Peyer's patch (tissue), 4 donors: ENCODE measurements around the gene TFF1.

Source experiments
- CTCF ChIP-seq, 6 experiments: fragments of 450-650 bp in 4 of 6; fragments of 200-600 bp in 2 of 6; sonication (generic) in 1 of 6; IDR thresholded peaks; one replicate each; pipeline ENCODE4 v1.5.1; 2017 to 2019; ENCODE audit warnings: antibody characterized with exemption in 6 of 6, mild to moderate bottlenecking in 3 of 6, moderate library complexity in 1 of 6
- POLR2A ChIP-seq, 2 donors: fragments of 450-650 bp; IDR thresholded peaks; one replicate each; pipeline ENCODE4 v1.5.1; 2017; ENCODE audit warnings: antibody characterized with exemption in 2 of 2, mild to moderate bottlenecking in 2 of 2, moderate library complexity in 2 of 2

- TF ChIP-seq CTCF (IDR thresholded peaks at IDR 0.05) = no peak
- no peak for TF ChIP-seq POLR2A (IDR thresholded peaks at IDR 0.05)
These were observed 16.7 kb downstream of the TFF1 start for GRCh38 chr21:42349420-42350317.
